ENCODE results near the gene FLII.

The FLII gene

GRCh38 chr17:18260332-18261145 is 2.0 kb upstream of the FLII start, which contains the start of gene MIEF2:
MIEF2 (plus strand) TSS chr17:18260662; CDS start chr17:18262721, 2,059 bp downstream.
- no peak for TF ChIP-seq CTCF (conservative IDR thresholded peaks at IDR 0.05; ENCODE audit: control insufficient read depth, insufficient read depth, low read depth, low read length)
- peak; percentile 89 for DNase-seq (ENCODE audit: low read depth)
- peak within 1 kb of the TSS; percentile 76 for H3K4me3 ChIP-seq (ENCODE audit: control insufficient read depth, low read depth, low read length)

DNA sequence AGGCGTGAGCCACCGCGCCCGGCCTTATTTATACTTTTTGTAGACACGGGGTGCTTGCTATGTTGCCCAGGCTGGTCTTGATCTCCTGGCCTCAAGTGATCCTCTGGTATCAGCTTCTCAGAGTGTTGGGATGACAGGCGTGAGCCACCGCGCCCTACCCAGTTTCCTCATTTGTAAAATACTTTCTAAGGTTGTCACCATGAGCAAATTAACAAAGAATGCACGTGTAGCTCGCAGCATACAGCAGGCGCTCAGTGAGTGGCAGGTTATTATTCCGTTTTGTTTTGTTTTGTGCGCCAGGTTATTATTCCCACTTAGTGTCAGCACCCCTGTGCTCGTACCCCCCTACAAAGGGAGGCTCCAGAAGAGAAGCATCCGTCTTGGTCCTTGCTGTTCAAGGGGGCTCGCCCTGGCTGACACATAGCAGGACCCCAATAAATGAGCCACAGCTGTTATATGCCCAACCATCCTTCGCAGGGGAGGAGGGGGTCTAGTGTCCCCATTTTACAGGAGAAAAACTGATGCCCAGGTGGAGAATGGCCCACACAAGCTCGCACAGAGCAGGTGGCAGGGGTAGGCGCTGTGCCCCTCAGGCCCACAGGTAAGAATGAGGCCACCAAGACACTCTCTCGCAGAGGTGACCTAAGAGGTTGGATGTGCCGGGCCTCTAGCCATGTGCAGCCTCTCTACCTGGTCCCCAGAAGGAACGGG is 1.2 kb upstream of the FLII start:
- peak overlapping the region; percentile 76 for H3K4me3 ChIP-seq (ENCODE audit: control insufficient read depth, low read depth, low read length)
- no peak for TF ChIP-seq CTCF (conservative IDR thresholded peaks at IDR 0.05; ENCODE audit: control insufficient read depth, insufficient read depth, low read depth, low read length)
- no peak for DNase-seq (ENCODE audit: low read depth)

DNA sequence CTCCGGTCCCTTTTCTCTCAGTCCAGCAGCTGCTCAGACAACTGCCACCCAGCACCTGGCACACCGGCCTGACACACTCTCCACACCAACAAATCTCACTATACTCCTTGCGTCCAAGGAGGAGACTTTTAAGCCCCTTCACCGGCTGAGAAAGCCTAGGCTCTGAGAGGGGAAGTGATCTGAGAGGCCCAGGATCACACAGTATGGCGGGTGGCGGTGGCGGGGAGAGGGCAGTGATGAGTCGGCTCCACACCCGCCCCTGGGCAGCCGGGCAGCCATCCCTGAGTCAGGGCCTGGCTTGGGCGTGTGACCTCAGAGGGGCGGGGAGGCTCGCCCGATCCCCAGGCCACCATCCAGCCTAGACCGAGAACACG is 569 bp downstream of the FLII start:
- no peak for TF ChIP-seq CTCF (conservative IDR thresholded peaks at IDR 0.05; ENCODE audit: control insufficient read depth, insufficient read depth, low read depth, low read length)
- H3K4me3 ChIP-seq (ENCODE audit: control insufficient read depth, low read depth, low read length), result peak overlapping the region; percentile 83
- DNase-seq (ENCODE audit: low read depth), result peak; percentile 77

GRCh38 chr17:18257268-18257981 is 1.1 kb downstream of the FLII start:
- no peak for DNase-seq (ENCODE audit: low read depth)
- TF ChIP-seq CTCF (conservative IDR thresholded peaks at IDR 0.05; ENCODE audit: control insufficient read depth, insufficient read depth, low read depth, low read length), result no peak

DNA sequence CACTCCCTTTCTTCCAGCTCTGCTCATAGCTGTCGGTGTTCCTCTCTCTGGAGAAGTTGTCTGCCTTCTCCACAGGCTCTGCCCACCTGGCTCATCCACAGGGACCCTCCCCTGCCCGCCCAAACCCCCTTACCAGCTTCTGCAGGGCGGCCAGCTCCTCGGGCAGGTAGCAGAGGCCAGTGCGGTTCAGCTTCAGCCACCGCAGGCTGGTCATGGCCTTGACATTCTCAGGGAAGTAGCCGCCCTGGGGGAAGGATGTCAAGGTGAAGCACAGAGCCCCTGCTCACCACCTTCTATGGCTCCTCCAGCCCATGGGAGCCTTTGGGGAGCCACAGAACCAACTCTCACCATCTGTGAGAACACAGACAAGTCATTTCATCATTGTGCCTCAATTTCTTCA is 1.8 kb downstream of the FLII start:
- H3K4me3 ChIP-seq (ENCODE audit: control insufficient read depth, low read depth, low read length), result no peak overlapping the region
- DNase-seq (ENCODE audit: low read depth), result no peak
- TF ChIP-seq CTCF (conservative IDR thresholded peaks at IDR 0.05; ENCODE audit: control insufficient read depth, insufficient read depth, low read depth, low read length), result no peak

More at GRCh38 chr17:18257268-18257981, 1.1 kb downstream of the FLII start:
- H3K4me3 ChIP-seq (ENCODE audit: control insufficient read depth, low read depth, low read length), result peak overlapping the region; percentile 83

GRCh38 chr17:18256351-18256750 is 2.2 kb downstream of the FLII start:
- DNase-seq (ENCODE audit: low read depth), result no peak
- TF ChIP-seq CTCF (conservative IDR thresholded peaks at IDR 0.05; ENCODE audit: control insufficient read depth, insufficient read depth, low read depth, low read length), result no peak
- no peak overlapping the region for H3K4me3 ChIP-seq (ENCODE audit: control insufficient read depth, low read depth, low read length)
